Stimulated activated CD8-positive, alpha-beta memory T cell treated with anti-CD3 and anti-CD28 coated beads, Interleukin-7, amount 100 ng/mL, for 4 hours (primary cell): Measurements from ENCODE around the gene DEPDC4.
"Not testable (repeated sequence)": the region's sequence is repeated elsewhere in the genome, so short reads cannot be mapped to it uniquely, and the experiment has no call there.

Experiments
- DNase-seq, 2 donors: peaks; one replicate each; pipeline ENCODE4 v3.0.0-alpha.2; 2020; ENCODE audit warnings: low read depth in 2 of 2

The DEPDC4 gene

GRCh38 chr12:100266835-100267602 lies at the start of gene DEPDC4, which contains the start of gene SCYL2:
Gene DEPDC4 (minus strand): TSS chr12:100267079. CDS start chr12:100267076, 3 bp downstream.
Gene SCYL2 (plus strand): TSS chr12:100267177. CDS start chr12:100282971, 15,794 bp downstream.
- peak; percentile 83 to 87 for DNase-seq

GRCh38 chr12:100311317-100311716 lies 44.4 kb upstream of the DEPDC4 start:
- DNase-seq: no peak

DNA sequence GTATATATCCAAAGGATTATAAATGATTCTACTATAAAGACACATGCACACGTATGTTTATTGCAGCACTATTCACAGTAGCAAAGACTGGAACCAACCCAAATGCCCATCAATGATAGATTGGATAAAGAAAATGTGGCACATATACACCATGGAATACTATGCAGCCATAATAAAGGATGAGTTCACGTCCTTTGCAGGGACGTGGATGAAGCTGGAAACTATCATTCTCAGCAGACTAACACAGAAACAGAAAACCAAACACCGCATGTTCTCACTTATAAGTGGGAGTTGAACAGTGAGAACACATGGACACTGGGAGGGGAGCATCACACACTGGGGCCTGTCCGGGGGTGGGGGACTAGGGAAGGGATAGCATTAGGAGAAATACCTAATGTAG lies 41.3 kb upstream of the DEPDC4 start:
- not testable (repeated sequence) for DNase-seq

- DNase-seq: not testable (repeated sequence)
These were observed 37.5 kb upstream of the DEPDC4 start for GRCh38 chr12:100304334-100304733.

DNA sequence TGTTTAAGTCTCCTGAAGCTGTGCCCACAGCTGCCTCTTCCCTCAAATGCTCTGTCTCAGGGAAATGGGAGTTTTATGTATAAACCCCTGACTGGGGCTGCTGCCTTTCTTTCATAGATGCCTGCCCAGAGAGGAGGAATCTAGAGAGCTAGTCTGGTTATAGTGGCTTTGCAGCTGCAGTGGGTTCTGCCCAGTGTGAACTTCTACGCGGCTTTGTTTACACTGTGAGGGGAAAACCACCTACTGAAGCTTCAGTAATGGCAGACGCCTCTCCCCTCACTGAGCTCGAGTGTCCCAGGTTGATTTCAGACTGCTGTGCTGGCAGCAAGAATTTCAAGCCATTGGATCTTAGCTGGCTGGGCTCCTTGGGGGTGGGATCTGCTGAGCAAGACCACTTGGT lies 37.0 kb upstream of the DEPDC4 start:
- DNase-seq: no peak

- DNase-seq: no peak
These were observed 35.2 kb upstream of the DEPDC4 start for GRCh38 chr12:100302081-100302480.

DNA sequence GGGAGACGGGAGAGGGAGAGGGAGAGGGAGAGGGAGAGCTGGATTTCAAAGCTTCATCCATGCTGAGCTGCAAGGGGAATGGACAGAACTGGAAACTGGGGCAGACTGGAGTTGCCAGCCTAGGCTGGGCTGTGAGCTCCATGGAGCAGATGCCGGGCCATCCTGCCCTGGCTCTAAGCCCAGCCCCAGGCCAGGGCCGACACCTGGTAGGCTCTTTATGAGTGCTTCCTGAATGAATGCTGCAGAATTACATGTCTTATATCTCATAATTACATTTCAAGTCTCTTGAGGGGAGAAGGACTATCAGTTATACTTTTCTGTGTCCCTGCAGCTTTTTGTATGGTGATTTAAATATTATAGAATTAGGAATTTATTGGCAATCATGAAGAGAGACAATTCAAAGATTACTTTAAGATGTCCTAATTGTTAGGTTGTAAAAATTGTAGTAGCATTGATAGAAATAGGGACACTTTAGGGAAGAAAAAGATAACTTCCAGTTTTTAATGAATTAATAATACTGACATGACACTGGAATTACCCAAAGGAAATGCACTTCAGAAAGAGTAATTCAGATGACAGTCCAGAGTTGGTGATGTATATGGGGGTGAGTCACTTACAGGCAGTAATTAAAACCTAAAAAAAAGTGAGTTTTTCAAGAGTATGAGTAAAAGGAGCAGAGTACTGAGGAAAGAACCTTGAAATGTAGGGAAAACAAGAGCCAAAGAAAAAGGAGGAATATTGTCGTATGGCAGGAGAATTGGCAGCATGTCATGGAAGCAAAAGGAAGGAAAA lies 29.1 kb upstream of the DEPDC4 start:
- no peak for DNase-seq

DNA sequence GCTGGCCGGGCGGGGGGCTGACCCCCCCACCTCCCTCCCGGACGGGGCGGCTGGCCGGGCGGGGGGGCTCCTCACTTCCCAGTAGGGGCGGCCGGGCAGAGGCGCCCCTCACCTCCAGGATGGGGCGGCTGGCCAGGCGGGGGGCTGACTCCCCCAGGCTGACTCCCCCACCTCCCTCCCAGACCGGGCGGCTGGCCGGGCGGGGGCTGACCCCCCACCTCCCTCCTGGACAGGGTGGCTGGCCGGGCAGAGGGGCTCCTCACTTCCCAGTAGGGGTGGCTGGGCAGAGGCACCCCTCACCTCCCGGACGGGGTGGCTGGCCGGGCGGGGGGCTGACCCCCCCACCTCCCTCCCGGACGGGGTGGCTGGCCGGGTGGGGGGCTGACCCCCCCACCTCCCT lies 27.5 kb upstream of the DEPDC4 start:
- DNase-seq: not testable (repeated sequence)

DNA sequence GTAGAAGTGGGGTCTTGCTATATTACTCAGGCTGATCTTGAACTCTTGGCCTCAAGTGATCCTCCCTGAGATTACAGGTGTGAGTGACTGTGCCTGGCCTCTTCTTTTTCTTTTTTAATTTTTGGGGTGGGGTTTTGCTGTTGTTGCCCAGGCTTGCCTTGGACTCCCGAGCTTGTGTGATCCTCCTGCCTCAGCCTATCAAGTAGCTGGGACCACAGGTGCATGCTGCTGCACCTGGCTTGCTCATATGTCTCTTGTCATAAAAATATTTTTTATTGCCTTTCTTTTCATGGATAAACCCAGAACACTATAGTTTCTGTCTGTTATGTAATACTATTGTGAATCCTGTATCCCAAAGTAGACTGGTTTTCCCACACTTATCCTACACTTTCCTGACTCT lies 26.1 kb upstream of the DEPDC4 start:
- DNase-seq: no peak

GRCh38 chr12:100290016-100290415 lies 23.1 kb upstream of the DEPDC4 start:
- no peak for DNase-seq

DNA sequence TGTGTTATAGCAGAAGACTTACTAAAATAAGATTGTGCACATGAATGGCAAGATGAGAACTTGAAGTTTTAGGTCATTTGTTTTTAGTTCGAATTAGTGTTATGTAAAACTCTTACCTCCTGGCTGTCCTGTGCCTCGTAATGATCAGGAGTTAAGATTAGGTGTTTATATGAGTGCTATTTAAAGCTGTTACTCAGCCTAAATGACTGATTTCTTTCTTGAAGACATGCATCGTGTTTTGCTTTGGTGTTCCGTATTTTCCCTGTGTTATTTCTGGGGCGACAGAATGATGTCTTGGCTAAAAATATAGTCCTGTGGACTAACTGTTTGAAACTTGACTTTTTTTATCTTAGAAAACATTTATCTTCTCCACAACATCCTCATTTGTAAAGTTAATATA lies 22.2 kb upstream of the DEPDC4 start:
- DNase-seq: no peak

GRCh38 chr12:100284556-100284955 lies 17.7 kb upstream of the DEPDC4 start:
- DNase-seq: not testable (repeated sequence)

GRCh38 chr12:100279607-100280244 lies 12.8 kb upstream of the DEPDC4 start:
- DNase-seq: no peak

- no peak for DNase-seq
These were observed 12.3 kb upstream of the DEPDC4 start for GRCh38 chr12:100279159-100279558.

- no peak for DNase-seq
These were observed 7.4 kb upstream of the DEPDC4 start for GRCh38 chr12:100274291-100274690.

- DNase-seq: no peak
These were observed 6.9 kb upstream of the DEPDC4 start for GRCh38 chr12:100273782-100274181.

GRCh38 chr12:100268835-100269564 lies 2.1 kb upstream of the DEPDC4 start:
- DNase-seq: no peak

DNA sequence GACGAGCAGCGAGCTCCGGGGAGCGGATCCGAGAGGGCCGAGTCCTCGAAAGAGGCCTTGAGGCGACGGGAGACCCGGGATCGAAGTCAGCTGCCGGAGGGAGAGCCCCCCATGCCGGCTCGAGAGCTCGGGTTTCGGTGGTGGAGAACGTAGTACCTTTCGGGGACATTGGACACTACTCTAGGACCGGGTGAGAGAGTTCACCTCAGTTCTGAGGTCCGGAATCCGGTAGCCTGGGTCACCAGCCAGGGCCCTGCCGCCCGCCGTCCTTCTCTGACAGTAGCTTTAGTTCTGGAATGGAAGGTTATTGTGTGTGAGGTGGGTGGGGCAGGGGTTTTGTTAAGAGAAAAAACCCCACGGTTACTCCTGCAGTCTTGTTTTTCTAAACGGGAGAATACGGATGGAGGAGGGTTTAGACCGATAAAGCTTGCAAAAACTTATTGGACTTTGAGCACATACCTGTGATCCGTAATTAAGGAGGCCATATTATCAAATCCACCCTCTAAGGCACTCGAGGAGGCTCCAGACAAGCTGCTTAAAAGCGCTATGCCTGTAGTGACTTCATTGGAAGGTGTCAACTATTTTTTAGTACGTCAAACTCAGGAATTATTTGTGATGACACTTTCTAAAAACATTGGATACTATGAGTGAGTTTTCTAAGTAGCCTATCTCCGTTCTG lies 863 bp upstream of the DEPDC4 start:
- peak; percentile 5 to 8 for DNase-seq

- peak; percentile 82 to 86 for DNase-seq
These were observed 369 bp downstream of the DEPDC4 start for GRCh38 chr12:100266585-100266834.

- no peak for DNase-seq
These were observed 921 bp downstream of the DEPDC4 start for GRCh38 chr12:100265732-100266584.
